B cell (primary cell): Measurements from ENCODE around the gene PLCXD3. TPM values are rescaled to one million over a fixed set of nuclear protein-coding genes. Genes with fewer than 3 reads are reported as not detected.

Experiments used
- ATAC-seq: fragments of 200-7000 bp; cut with Tn5 transposase; one replicate; pipeline ENCODE4 v1.10.0; 2021; ENCODE audit warnings: low read depth, mild to moderate bottlenecking, moderate number of reproducible peaks, moderate library complexity
- CTCF ChIA-PET: fragments of 350-600 bp; sonication (Branson Sonifier 250); formaldehyde crosslinking; loops from one replicate; lab custom pipeline; 2021; ENCODE audit warnings: antibody characterized with exemption, inconsistent platforms; lab: Charles Lee
- POLR2A ChIA-PET: fragments of 350-600 bp; sonication (Branson Sonifier 250); formaldehyde crosslinking; loops from one replicate; lab custom pipeline; 2021; ENCODE audit warnings: antibody characterized with exemption; lab: Charles Lee
- DNase-seq: peaks from one replicate; pipeline ENCODE4 v3.0.0; 2013
- H2AFZ ChIP-seq: 2 replicates; pipeline ENCODE4 v1.6.1; 2012; ENCODE audit warnings: mild to moderate bottlenecking, low read depth, low read length; ENCODE audit not compliant: insufficient read depth, poor library complexity, severe bottlenecking
- H3K27ac ChIP-seq, 2 donors: 1 replicate in 1 of 2; 2 replicates in 1 of 2; pipeline ENCODE4 v1.5.1; 2012 to 2013; ENCODE audit warnings: low read length in 2 of 2, mild to moderate bottlenecking in 2 of 2, moderate library complexity in 1 of 2
- H3K27me3 ChIP-seq, 4 experiments: fragments of 200-600 bp in 1 of 4; sonication (generic) in 1 of 4; replicated peaks in 1 of 4; 1 replicate in 2 of 4; 2 replicates in 2 of 4; pipeline versions ENCODE4 v1.6.1 to v1.7.0; 2013 to 2016; ENCODE audit warnings: low read length in 3 of 4, mild to moderate bottlenecking in 2 of 4, mixed read lengths in 1 of 4, moderate library complexity in 1 of 4; ENCODE audit not compliant: insufficient read depth in 4 of 4, control insufficient read depth in 3 of 4; ENCODE audit errors: control extremely low read depth in 1 of 4
- H3K36me3 ChIP-seq, 2 experiments: replicated peaks in 1 of 2; 1 replicate in 1 of 2; 2 replicates in 1 of 2; pipeline versions ENCODE4 v1.6.1 to v1.7.1; 2013; ENCODE audit warnings: low read length in 1 of 2; ENCODE audit not compliant: insufficient read depth in 2 of 2, control insufficient read depth in 1 of 2; ENCODE audit errors: control extremely low read depth in 1 of 2, extremely low read depth in 1 of 2
- H3K4me1 ChIP-seq, 2 donors: fragments of 200-600 bp in 1 of 2; sonication (generic) in 1 of 2; 1 replicate in 1 of 2; 2 replicates in 1 of 2; pipeline versions ENCODE4 v1.5.1 to v1.6.1; 2013 to 2017; ENCODE audit warnings: low read length in 2 of 2; ENCODE audit not compliant: control insufficient read depth in 2 of 2, insufficient read depth in 2 of 2
- H3K4me2 ChIP-seq: replicated peaks from 2 replicates; pipeline ENCODE3; 2012; ENCODE audit warnings: mild to moderate bottlenecking, low read depth, low read length; ENCODE audit not compliant: poor library complexity, severe bottlenecking
- H3K4me3 ChIP-seq, 5 experiments: fragments of 200-600 bp in 1 of 5; sonication (generic) in 1 of 5; 1 replicate in 3 of 5; 2 replicates in 2 of 5; pipeline versions ENCODE4 v1.5.1 to v1.7.0; 2011 to 2016; ENCODE audit warnings: low read length in 4 of 5, mild to moderate bottlenecking in 4 of 5, low read depth in 2 of 5, control low read depth in 1 of 5, moderate library complexity in 1 of 5; ENCODE audit not compliant: insufficient read depth in 1 of 5; ENCODE audit errors: control extremely low read depth in 1 of 5, extremely low read depth in 1 of 5
- H3K79me2 ChIP-seq: fragments of 200-600 bp; sonication (generic); one replicate; pipeline ENCODE4 v1.6.0; 2016; ENCODE audit warnings: low read length; ENCODE audit not compliant: control insufficient read depth, insufficient read depth
- H3K9ac ChIP-seq: fragments of 200-600 bp; sonication (generic); 2 replicates; pipeline ENCODE4 v1.6.1; 2017; ENCODE audit warnings: mild to moderate bottlenecking, low read length, moderate library complexity
- H3K9me3 ChIP-seq, 3 donors: one replicate each; pipeline versions ENCODE4 v1.6.1 to v1.7.1; 2013; ENCODE audit warnings: low read length in 2 of 3; ENCODE audit not compliant: control insufficient read depth in 2 of 3, insufficient read depth in 1 of 3; ENCODE audit errors: control extremely low read depth in 1 of 3
- H4K20me1 ChIP-seq: 2 replicates; pipeline ENCODE4 v1.6.0; 2012; ENCODE audit warnings: mild to moderate bottlenecking, low read length; ENCODE audit not compliant: insufficient read depth, control insufficient read depth, poor library complexity, severe bottlenecking
- H3K27ac Mint-ChIP-seq: one replicate; pipeline ENCODE4 v1.8.0; 2021; ENCODE audit warnings: mixed read lengths
- H3K27me3 Mint-ChIP-seq: one replicate; pipeline ENCODE4 v1.8.0; 2021; ENCODE audit warnings: mixed read lengths
- H3K4me1 Mint-ChIP-seq: one replicate; pipeline ENCODE4 v1.8.0; 2021; ENCODE audit warnings: mixed read lengths
- H3K4me3 Mint-ChIP-seq: one replicate; pipeline ENCODE4 v1.8.0; 2021; ENCODE audit warnings: mixed read lengths
- H3K9me3 Mint-ChIP-seq: one replicate; pipeline ENCODE4 v1.8.0; 2022; ENCODE audit warnings: mixed read lengths; ENCODE audit not compliant: insufficient read depth
- EZH2 ChIP-seq: IDR thresholded peaks from 2 replicates; pipeline ENCODE4 v1.6.1; 2012; ENCODE audit warnings: borderline replicate concordance, low read depth, mild to moderate bottlenecking, moderate library complexity, low read length; ENCODE audit not compliant: insufficient read depth, poor library complexity, severe bottlenecking
- WGBS: methylation state at CpG from one replicate; pipeline ENCODE4 v1.1.5; 2013; ENCODE audit warnings: missing lambda C conversion rate; ENCODE audit not compliant: insufficient coverage; 5-methylcytosine and 5-hydroxymethylcytosine counted together
- intact Hi-C: fragments of 100-400 bp; cut with micrococcal nuclease; formaldehyde crosslinking; loops from one replicate; pipeline ENCODE4 v1.10.0; 2022
- polyA plus RNA-seq: library from polyadenylated mRNA; depleted of rRNA; stranded (reverse); fragments of >200 nt; gene quantifications from 2 replicates; pipeline ENCODE4 v1.2.3, GENCODE V29; 2012
- total RNA-seq, 2 donors: library from RNA; stranded (reverse); fragments of 120-200 nt in 1 of 2; gene quantifications; 1 replicate in 1 of 2; 2 replicates in 1 of 2; pipeline versions ENCODE4 v1.2.3 to v1.2.4, GENCODE V29; 2013 to 2022
- TF ChIP-seq, protein P1 (sequence below): fragments of 200-600 bp; IDR thresholded peaks from one replicate; pipeline ENCODE4 v1.8.0; 2022; ENCODE audit warnings: antibody characterized with exemption, mild to moderate bottlenecking

Gene PLCXD3
- total and polyA plus RNA-seq, 2 donors (not counting 1 experiment from before 2014, with no cell fraction given), result not detected

DNA sequence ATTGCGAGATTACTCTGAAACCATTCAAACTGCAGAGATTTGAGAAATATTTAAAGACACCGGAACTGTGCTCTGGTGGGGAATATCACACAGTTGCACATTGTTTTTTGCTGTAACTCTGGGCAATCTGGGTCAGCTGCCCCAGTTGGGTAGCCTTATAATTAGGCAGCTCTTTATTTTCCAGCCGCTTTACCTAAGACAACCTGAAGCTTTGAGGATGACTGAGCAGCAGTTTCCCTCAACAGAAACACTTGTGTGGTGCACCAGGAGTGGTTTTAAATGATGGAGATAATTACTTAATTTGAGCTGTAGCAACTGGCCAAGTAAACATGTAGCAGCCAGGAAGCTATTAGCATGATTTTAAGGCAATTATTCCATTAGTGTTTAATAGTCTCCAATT is 2.9 kb downstream of the PLCXD3 start:
- TF ChIP-seq, protein P1, sequence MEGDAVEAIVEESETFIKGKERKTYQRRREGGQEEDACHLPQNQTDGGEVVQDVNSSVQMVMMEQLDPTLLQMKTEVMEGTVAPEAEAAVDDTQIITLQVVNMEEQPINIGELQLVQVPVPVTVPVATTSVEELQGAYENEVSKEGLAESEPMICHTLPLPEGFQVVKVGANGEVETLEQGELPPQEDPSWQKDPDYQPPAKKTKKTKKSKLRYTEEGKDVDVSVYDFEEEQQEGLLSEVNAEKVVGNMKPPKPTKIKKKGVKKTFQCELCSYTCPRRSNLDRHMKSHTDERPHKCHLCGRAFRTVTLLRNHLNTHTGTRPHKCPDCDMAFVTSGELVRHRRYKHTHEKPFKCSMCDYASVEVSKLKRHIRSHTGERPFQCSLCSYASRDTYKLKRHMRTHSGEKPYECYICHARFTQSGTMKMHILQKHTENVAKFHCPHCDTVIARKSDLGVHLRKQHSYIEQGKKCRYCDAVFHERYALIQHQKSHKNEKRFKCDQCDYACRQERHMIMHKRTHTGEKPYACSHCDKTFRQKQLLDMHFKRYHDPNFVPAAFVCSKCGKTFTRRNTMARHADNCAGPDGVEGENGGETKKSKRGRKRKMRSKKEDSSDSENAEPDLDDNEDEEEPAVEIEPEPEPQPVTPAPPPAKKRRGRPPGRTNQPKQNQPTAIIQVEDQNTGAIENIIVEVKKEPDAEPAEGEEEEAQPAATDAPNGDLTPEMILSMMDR, result no peak
- TF ChIP-seq EZH2, result no peak
- Histone ChIP-seq H3K9ac (no peak overlapping the region), H3K79me2 (no peaks in the 10 kb centered on the region), H3K4me1 (no peaks in the 10 kb centered on the region), H3K27me3 (peaks cover 0 to 10% (median 4%) of the 10 kb centered on the region in 4 experiments), H3K27ac (no peak overlapping the region), H3K36me3 (no peaks in the 10 kb centered on the region), H2AFZ (no peak overlapping the region), H4K20me1 (no peaks in the 10 kb centered on the region), H3K4me3 (no peak overlapping the region), H3K4me2 (no peak overlapping the region), H3K9me3 (peaks cover 0 to 13% (median 0%) of the 10 kb centered on the region in 3 donors)
- ATAC-seq, result no peak
- DNase-seq, result no peak
- H3K9me3 Mint-ChIP-seq, result no peaks in the 10 kb centered on the region
- no peak overlapping the region for H3K4me3 Mint-ChIP-seq
- ChIA-PET POLR2A (no interaction called here), CTCF (no interaction called here)
- intact Hi-C loops, result no loop called here
- H3K27ac Mint-ChIP-seq, result no peak overlapping the region
- H3K27me3 Mint-ChIP-seq, result peaks cover 33% of the 10 kb centered on the region
- no peaks in the 10 kb centered on the region for H3K4me1 Mint-ChIP-seq
- 100% methylated on average over 3 of the region's 3 CpGs for WGBS

DNA sequence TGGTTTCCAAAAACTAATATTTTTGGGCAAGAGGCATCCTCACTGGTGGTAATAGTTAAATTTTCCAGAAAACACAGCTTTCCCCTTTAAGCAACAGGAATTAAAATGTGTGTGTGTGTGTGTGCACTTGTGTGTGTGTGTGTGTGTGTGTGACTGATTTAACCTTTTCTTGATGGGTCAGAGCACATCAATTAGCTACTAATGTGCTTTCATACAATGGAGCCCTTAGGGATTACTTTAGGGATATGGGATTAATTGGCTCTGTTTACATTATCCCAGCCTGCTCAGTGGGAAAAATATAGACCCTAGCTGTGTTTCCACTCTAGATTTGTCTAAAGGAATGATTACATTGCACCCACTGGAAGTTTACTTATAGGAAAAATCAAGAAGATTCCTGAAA is 6.5 kb downstream of the PLCXD3 start:
- H3K27ac ChIP-seq, result no peak overlapping the region
- H3K79me2 ChIP-seq, result no peaks in the 10 kb centered on the region
- H3K9ac ChIP-seq, result no peak overlapping the region
- intact Hi-C loops, result no loop called here
- H3K4me2 ChIP-seq, result no peak overlapping the region
- H3K27me3 Mint-ChIP-seq, result peaks cover 8% of the 10 kb centered on the region
- DNase-seq (no peak), ATAC-seq (no peak)
- no peaks in the 10 kb centered on the region for H4K20me1 ChIP-seq
- no peaks in the 10 kb centered on the region for H3K27me3 ChIP-seq
- no peaks in the 10 kb centered on the region for H3K36me3 ChIP-seq
- TF ChIP-seq, protein P1, result no peak
- no peak for TF ChIP-seq EZH2
- no peaks in the 10 kb centered on the region for H3K4me1 Mint-ChIP-seq
- H3K4me3 Mint-ChIP-seq, result no peak overlapping the region
- H3K9me3 ChIP-seq, result no peaks in the 10 kb centered on the region
- no peak overlapping the region for H3K27ac Mint-ChIP-seq
- H3K4me3 ChIP-seq, result no peak overlapping the region
- POLR2A ChIA-PET, result no interaction called here
- H3K9me3 Mint-ChIP-seq, result no peaks in the 10 kb centered on the region
- no peak overlapping the region for H2AFZ ChIP-seq
- CTCF ChIA-PET, result no interaction called here
- H3K4me1 ChIP-seq, result no peaks in the 10 kb centered on the region
